ENCODE measurements around the gene ZSWIM6.

GRCh38 chr5:61289241-61289640 lies 42.8 kb upstream of the ZSWIM6 start:
- TF ChIP-seq EZH2 (IDR thresholded peaks at IDR 0.05), result no peak
- no peak for TF ChIP-seq POLR2AphosphoS5 (IDR thresholded peaks at IDR 0.05; ENCODE audit: borderline replicate concordance, low read depth, low read length)
- no peak for TF ChIP-seq FOXP2 (optimal IDR thresholded peaks at IDR 0.05; ENCODE audit: control extremely low read depth, extremely low read length, insufficient read depth)

Data from SK-N-MC (cell line).